HG03175 (cell line): ENCODE measurements around the gene CENPH.
"Not testable (repeated sequence)": the region's sequence is repeated elsewhere in the genome, so short reads cannot be mapped to it uniquely, and the experiment has no call there.

Source experiments
- ATAC-seq: cut with Tn5 transposase; IDR thresholded peaks from one replicate; pipeline ENCODE4 v1.9.1; 2021; ENCODE audit warnings: mild to moderate bottlenecking, moderate library complexity; ENCODE audit not compliant: unreplicated experiment

CENPH gene, protein sequence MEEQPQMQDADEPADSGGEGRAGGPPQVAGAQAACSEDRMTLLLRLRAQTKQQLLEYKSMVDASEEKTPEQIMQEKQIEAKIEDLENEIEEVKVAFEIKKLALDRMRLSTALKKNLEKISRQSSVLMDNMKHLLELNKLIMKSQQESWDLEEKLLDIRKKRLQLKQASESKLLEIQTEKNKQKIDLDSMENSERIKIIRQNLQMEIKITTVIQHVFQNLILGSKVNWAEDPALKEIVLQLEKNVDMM

DNA sequence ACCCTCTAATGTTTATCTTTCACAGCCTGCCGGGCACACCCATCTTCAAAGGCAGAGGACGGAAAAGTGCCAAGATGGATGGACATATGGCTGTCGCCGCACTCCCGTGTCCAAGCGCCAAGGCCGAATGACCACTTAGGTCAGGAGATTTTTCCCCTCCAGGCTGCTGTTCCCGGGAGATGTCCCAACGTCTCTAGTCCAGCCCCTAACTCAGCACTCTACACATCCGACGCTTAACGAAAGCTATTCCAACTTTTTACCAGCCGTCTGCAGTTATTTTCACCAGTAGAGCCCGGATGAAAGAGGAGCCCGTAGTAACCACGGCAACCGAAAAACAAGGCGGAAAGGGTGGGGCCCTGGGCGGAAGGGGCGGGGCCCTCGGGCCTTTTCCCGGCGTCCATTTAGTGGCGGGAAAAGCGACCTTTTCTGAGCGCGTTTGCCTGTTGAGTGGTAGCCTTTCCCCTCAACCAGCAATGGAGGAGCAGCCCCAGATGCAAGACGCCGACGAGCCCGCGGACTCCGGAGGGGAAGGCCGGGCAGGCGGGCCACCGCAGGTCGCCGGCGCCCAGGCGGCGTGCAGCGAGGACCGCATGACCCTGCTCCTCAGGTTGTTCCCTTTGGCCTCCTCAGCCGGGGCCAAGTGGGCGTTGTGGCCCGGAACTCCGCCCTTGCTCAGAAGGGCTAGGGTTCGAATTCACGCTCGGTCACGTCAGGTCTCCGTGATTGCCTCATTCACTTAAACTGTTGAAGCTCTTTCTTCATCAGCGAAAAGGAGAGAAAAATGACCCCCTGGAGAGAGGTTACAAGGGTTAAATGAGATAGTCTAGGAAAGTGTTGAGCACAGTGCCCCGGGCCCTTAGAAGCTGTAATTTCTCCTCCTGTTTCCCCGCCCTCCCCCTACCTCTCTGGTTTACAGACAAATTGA, at the start of gene CENPH:
Gene CENPH (plus strand): TSS at position 422 of the 925 bp plus-strand sequence. CDS start 52 bp downstream, at position 474.
- ATAC-seq, result peak; percentile 92

DNA sequence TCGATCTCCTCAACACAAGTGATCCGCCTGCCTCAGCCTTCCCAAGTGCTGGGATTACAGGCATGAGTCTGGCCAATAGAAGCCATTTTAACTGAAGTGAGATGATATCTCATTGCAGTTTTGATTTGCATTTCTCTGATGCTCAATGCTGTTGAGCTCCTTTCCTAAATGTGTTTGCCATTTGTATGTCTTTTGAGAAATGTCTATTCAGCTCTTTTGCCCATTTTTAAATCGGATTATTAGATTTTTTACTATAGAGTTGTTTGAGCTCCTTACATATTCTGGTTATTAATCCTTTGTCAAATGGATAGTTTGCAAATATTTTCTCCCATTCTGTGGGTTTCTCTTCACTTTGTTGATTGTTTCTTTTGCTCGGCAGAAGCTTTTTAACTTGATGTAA, 49.1 kb upstream of the CENPH start:
- not testable (repeated sequence) for ATAC-seq

DNA sequence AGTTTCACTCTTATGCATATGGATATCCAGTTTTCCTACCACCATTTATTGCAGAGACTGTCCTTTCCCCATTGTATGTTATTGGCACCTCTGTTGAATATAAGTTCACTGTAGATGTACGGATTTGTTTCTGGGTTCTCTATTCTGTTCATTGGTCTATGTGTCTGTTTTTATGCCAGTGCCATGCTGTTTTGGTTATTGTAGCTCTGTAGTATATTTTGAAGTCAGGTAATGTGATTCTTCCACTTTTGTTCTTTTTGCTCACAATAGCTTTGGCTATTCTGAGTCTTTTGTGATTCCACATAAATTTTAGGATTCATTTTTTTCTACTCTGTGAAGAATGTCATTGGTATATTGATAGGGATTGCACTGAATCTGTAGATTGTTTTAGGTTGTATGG, 48.6 kb upstream of the CENPH start:
- no peak for ATAC-seq

DNA sequence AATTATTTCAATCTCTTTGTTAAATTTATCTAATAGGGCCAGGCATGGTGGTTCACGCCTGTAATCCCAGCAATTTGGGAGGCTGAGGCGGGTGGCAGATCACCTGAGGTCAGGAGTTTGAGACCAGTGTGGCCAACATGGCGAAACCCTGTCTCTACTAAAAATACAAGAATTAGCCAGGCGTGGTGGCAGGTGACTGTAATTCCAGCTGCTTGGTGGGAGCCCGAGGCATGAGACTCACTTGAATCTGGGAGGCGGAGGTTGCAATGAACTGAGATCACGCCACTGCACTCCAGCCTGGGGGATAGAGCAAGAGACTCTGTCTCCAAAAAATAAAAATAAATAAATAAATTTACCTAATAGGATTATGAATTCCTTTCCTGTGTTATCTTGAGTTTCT, 40.8 kb upstream of the CENPH start:
- ATAC-seq, result not testable (repeated sequence)

DNA sequence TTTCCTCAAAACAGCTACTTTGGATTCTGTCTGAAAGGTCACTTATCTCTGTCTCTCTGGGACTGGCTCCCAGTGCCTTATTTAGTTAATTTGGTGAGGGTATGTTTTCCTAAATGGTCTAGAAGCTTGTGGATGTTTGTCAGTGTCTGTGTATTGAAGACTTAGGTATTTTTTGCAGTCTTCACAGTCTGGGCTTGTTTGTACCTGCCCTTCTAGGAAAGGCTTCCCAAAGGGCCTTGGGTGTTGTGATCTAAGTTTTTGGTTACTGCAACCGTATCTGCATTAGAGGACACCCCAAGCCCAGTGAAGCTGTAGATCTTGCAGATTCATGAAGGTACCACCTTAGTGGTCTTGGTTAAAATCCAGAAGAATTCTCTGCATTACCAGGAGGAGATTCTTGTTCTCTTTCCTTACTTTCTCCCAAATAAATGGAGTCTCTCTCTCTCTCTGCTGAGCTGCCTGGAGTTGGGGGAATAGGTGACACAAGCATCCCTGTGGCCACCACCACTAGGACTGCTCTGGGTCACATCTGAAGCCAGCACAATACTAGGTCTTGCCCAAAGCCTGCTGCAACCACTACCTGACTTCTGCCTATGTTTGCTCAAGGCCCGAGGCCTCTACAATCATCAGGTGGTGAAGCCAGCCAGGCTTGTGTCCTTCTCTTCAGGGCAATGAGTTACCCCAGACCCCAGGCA, 40.3 kb upstream of the CENPH start:
- ATAC-seq, result no peak

DNA sequence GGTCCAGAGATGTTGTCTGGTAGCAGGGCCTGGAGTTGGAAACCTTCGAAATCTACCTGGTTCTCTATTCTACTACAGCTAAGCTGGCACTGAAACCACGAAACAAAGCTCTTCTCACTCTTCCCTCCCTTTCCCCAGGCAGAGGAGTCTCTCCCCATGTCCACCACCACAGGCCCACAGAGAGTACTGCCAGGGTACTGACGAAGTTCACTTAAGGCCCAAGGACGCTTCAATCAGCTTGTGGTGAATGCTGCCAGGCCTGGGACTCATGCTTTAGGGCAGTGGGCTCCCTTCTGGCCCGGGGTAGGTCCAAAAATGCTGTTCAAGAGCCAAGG, 39.7 kb upstream of the CENPH start:
- ATAC-seq, result no peak

DNA sequence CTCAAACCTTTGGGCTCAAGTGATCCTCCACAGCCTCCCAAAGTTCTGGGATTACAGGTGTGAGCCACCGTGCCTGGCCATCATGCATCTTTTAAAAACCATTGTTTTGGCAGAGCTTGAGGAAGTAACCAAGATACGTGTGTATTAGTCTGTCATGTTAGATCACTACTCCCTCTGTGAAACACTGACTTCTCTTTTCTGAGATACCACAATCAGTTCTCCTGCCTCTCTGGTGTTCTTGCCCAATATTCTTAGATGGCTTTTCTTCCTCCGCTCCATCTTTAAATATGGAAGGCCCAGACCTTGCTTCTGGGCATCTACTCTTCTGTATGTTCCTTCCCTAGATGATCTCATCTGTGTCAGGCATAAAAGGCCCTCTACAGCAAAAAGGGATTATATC, 36.7 kb upstream of the CENPH start:
- no peak for ATAC-seq

DNA sequence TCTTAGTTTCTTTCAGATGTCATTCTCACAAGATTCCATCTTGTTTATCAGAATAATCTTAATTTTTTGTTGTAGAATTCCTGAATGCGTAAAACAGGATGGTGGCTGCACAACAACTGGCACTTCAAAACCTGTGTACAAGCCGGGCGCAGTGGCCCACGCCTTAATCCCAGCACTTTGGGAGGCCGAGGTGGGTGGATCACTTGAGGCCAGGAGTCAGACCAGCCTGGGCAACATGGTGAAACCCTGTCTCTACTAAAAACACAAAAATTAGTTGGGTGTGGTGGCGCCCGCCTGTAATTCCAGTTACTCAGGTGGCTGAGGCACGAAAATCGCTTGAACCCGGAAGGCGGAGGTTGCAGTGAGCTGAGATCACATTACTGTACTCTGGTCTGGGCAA, 32.9 kb upstream of the CENPH start:
- no peak for ATAC-seq

DNA sequence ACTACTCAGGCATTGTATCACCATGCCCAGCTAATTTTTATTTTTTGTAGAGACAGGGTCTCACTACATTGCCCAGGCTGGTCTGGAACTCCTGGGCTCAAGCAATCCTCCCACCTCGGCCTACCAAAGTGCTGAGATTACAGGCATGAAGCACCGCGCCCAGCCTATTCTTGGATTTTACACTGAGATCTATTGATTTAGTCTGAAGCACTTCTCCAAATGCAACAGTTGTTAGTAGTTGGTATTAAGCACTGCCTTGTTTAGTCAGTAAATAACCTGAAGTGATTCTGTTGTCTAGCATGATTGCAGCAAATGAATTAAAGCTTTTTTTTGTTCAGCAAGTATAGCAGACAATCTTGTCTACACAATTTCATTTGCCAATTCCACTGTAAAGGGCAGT, 31.3 kb upstream of the CENPH start:
- no peak for ATAC-seq

DNA sequence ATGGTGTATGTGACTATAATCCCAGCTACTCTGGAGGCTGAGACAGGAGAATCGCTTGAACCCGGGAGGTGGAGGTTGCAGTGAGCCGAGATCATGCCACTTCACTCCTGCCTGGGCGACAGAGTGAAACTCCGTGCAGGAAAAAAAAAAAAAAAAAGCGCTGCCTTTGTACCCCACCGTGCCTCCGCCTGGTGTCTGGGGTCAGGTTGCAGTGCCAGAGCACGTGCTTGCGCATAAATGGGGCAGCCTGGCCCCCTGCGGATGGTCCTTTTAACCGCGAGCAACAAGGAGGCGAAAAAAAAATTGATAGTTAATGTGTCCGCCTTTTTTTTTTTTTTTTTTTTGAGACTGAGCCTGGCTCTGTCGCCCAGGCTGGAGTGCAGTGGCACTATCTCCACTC, 28.7 kb upstream of the CENPH start:
- no peak for ATAC-seq

DNA sequence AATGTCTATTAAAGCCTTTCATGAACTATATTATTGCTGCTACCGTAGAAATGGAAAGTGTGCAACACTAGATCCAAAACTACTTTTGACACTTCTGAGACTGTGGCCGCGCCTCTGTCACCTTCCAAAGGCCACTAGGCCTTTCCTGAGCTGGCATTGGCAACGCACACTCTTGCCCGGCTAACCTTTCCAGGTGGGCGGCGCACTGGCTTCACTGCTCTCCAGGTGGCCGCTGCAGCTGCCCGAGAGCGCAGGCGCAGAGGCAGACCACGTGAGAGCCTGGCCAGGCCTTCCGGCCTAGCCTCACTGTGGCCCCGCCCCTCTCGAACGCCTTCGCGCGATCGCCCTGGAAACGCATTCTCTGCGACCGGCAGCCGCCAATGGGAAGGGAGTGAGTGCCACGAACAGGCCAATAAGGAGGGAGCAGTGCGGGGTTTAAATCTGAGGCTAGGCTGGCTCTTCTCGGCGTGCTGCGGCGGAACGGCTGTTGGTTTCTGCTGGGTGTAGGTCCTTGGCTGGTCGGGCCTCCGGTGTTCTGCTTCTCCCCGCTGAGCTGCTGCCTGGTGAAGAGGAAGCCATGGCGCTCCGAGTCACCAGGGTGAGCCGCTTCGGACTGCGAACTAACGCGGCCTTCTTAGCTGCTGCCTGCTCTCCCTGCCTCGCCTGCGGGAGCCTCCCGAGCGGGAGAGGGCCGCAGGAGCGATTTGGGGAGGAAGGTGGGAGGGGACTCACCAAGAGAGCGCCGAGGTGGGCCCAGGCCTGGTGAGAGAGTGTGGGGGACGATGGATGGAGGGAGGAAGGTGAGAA, 22.5 kb upstream of the CENPH start, which contains the start of gene CCNB1:
Gene CCNB1 (plus strand): TSS at position 465 of the 807 bp plus-strand sequence. CDS start 113 bp downstream, at position 578.
- ATAC-seq, result peak; percentile 99

DNA sequence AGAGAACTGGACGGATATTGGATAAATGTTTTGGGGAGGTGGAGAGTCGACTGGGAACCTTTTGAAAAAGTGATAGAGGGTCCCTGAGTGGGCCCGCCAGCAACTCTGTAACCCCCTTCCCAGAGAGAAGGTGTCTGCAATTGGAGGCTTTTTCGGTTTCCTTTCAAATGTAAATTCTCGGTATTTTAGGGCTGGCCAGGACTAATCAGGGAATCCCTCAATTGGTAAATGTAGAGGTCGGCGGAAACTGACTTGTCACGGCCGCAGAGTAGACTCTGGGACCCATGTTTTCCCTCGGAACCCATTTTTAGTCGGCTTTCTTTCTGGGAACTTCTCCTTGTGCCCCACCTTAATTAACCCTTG, 21.9 kb upstream of the CENPH start:
- no peak for ATAC-seq

DNA sequence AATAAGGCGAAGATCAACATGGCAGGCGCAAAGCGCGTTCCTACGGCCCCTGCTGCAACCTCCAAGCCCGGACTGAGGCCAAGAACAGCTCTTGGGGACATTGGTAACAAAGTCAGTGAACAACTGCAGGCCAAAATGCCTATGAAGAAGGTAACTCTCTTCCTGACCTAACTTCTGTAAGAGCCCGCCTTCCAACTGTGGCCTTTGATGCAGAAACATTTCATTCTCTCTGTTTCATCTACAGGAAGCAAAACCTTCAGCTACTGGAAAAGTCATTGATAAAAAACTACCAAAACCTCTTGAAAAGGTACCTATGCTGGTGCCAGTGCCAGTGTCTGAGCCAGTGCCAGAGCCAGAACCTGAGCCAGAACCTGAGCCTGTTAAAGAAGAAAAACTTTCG, 21.5 kb upstream of the CENPH start:
- no peak for ATAC-seq

DNA sequence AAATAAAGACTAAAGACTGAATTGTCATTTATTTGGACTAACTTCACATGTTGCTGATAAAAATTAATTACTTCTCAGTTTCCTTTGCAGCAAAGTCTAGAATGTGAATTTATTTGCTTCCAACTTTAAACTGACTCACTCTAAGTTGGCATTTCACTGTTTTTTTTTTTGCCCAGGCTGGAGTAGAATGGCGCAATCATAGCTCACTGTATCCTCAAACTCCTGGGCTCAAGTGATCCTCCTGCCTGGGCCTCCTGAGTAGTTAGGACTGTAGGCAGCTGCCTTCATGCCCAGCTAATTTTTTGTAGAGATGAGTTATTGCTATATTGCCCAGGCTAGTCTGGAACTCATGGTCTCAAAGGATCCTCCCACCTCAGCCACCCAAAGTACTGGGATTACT, 18.9 kb upstream of the CENPH start:
- no peak for ATAC-seq

DNA sequence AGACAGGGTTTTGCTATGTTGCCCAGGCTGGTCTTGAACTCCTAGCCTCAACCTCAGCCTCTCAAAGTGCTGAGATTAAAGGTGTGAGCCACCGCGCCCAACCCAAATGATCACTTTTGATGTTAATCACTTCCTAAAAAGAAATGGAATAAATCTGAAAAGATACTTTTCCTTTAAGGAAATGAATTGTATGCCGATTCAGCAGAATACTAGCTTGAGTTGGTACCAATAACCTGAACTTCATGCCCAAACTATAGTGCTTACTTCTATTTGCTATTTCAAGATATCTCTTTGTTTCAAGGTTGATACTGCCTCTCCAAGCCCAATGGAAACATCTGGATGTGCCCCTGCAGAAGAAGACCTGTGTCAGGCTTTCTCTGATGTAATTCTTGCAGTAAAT, 18.4 kb upstream of the CENPH start:
- no peak for ATAC-seq

DNA sequence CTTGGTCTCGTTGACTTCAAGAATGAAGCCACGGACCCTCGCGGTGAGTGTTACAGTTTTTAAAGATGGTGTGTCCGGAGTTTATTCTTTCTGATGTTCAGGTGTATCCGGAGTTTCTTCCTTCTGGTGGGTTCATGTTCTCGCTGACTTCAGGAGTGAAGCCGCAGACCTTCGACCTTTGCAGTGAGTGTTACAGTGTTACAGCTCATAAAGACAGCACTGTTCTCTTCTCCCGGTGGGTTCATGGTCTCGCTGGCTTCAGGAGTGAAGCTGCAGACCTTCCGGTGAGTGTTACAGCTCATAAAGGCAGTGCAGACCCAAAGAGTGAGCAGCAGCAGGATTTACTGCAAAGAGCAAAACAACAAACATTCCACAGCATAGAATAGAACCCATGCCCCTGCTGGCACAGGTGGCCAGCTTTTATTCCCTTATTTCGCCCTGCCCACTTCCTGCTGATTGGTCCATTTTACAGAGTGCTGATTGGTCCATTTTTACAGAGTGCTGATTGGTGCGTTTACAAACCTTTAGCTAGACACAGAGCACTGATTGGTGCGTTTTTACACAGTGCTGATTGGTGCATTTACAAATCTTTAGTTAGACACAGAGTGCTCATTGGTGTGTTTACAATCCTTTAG, 7.6 kb upstream of the CENPH start:
- not testable (repeated sequence) for ATAC-seq

DNA sequence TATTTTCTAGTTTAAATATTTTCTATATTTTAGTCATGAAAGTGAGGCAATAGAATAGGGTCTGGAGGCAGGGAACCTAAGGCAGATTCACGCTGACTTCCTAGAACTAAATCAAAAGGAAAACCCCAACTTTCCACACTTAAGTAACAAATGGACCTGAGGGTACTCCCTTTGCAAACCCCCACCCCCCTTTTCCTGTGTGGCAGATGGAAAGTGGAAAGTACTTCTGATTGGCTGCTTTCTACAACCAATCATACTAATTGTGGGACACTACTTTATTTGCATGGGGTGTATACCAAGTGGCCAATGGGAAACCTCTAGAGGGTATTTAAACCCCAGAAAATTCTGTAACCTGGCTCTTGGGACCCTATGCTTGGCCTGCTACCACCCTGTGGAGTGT, 4.8 kb upstream of the CENPH start:
- no peak for ATAC-seq

DNA sequence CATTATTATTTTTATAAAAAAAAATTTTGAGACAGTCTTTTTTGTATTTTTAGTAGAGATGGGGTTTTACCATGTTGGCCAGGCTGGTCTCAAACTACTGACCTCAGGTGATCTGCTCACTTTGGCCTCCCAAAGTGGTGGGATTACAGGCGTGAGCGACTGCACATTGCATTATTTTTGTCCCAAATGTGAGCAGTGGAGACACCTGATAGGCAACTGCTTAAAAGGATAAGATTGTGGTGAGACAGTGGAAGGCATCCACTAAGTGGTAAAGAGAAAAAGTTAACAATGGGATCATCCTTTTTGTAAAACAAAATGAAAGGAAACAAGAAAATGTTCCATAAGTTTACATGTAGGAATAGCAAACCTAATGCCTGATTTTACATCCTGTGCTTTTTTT, 2.0 kb upstream of the CENPH start:
- no peak for ATAC-seq

DNA sequence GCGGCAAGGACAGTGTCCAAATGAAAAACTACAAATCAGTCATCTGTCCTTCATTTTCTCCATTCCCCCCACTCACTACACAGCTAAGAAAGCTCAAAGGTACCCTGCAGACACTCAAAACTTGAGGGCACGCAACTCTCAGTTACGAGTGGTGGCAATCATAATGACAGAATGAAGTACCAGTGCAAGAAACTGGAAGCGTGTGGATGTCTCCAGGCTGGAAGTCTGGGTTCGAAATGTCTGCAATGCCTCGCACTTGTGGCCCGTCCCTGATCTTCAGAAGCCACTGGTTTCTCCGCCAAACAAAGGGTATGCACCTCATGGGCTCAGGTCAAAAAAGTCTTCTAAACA, 597 bp upstream of the CENPH start:
- peak; percentile 3 for ATAC-seq

DNA sequence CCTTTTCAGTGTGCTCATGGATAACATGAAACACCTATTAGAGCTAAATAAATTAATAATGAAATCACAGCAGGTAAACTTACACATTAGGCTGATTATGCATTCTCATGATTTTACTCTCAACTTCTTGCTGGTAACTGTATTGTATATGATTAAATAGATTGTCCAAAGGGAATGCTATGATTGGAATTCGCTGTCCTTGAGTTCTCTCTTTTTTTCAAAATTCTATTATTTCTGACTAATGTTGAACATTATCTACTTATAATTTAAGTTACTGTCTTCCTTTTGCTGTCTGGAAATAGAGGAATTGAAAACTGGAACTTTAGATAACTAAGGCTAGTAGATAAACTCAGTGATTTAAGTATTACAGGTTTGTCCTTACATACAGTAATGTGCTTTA, 13.1 kb downstream of the CENPH start:
- no peak for ATAC-seq
